Tibial nerve (tissue), 4 donors: ENCODE results near the gene SLC25A36.

Experiments used
- EP300 ChIP-seq, 2 donors: sonication (generic); formaldehyde crosslinking; IDR thresholded peaks; one replicate each; pipeline ENCODE4 v1.6.1; 2017; ENCODE audit warnings: antibody characterized with exemption in 2 of 2, mild to moderate bottlenecking in 1 of 2
- POLR2A ChIP-seq, 2 donors: fragments of 450-650 bp; IDR thresholded peaks; one replicate each; pipeline ENCODE4 v1.6.1; 2017; ENCODE audit warnings: antibody characterized with exemption in 2 of 2, mild to moderate bottlenecking in 2 of 2, moderate library complexity in 2 of 2
- TF ChIP-seq, protein P1 (sequence below), 5 experiments: fragments of 200-600 bp in 3 of 5; fragments of 450-650 bp in 2 of 5; sonication (generic) in 3 of 5; IDR thresholded peaks; one replicate each; pipeline ENCODE4 v1.5.1; 2016 to 2019; ENCODE audit warnings: antibody characterized with exemption in 5 of 5, mild to moderate bottlenecking in 3 of 5, moderate library complexity in 2 of 5

DNA sequence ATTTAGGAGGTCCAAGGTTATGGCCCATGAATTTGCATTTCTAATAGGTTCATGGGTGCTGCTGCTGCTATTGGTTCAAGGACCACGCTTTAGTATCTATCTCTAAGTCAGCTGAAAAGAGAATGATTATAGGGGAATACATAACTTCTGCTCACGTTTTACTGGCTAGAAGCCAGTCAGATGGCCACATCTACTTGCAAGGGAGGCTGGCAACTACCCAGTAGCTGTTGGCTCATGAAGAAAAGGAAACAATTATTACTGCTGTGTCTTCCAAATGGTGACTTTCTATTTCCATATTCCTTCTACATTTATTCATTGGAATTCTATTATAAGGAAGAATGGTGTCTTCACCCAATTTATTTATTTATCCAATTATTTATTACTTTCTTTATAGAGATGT lies 54.2 kb downstream of the SLC25A36 start:
- TF ChIP-seq POLR2A (IDR thresholded peaks at IDR 0.05) (no peak), EP300 (IDR thresholded peaks at IDR 0.05) (no peak)
- TF ChIP-seq, protein P1, sequence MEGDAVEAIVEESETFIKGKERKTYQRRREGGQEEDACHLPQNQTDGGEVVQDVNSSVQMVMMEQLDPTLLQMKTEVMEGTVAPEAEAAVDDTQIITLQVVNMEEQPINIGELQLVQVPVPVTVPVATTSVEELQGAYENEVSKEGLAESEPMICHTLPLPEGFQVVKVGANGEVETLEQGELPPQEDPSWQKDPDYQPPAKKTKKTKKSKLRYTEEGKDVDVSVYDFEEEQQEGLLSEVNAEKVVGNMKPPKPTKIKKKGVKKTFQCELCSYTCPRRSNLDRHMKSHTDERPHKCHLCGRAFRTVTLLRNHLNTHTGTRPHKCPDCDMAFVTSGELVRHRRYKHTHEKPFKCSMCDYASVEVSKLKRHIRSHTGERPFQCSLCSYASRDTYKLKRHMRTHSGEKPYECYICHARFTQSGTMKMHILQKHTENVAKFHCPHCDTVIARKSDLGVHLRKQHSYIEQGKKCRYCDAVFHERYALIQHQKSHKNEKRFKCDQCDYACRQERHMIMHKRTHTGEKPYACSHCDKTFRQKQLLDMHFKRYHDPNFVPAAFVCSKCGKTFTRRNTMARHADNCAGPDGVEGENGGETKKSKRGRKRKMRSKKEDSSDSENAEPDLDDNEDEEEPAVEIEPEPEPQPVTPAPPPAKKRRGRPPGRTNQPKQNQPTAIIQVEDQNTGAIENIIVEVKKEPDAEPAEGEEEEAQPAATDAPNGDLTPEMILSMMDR (IDR thresholded peaks at IDR 0.05), result no peak
